Endometrial microvascular endothelial cells (primary cell): Measurements from ENCODE around the gene NKX2-1. TPM values are rescaled to one million over a fixed set of nuclear protein-coding genes. Genes with fewer than 3 reads are reported as not detected.

Experiments
- in situ Hi-C: cut with HindIII; loops from 2 replicates; pipeline ENCODE4 v1.10.0; 2017; ENCODE audit warnings: low sequenced_read_pairs, low pct_unique_long_range_greater_than_20kb; ENCODE audit errors: inconsistent ontology term
- total RNA-seq: library from RNA; depleted of rRNA; stranded (reverse); fragments of >200 nt; gene quantifications from one replicate; pipeline ENCODE4 v1.2.3, GENCODE V29; 2015; ENCODE audit errors: inconsistent ontology term

Gene NKX2-1
- total RNA-seq, 1 donor from 2014 or later = not detected

- in situ Hi-C loops = no loop called here
These were observed 1.2 kb downstream of the NKX2-1 start for GRCh38 chr14:36518586-36519430.

- in situ Hi-C loops = no loop called here
These were observed 1.9 kb downstream of the NKX2-1 start for GRCh38 chr14:36518031-36518585.

- in situ Hi-C loops = no loop called here
These were observed 2.6 kb downstream of the NKX2-1 start for GRCh38 chr14:36517242-36518030.

- in situ Hi-C loops = no loop called here
These were observed 3.3 kb downstream of the NKX2-1 start for GRCh38 chr14:36516719-36517241.

- in situ Hi-C loops = no loop called here
These were observed 3.9 kb downstream of the NKX2-1 start for GRCh38 chr14:36515896-36516718.

- in situ Hi-C loops = no loop called here
These were observed 4.9 kb downstream of the NKX2-1 start for GRCh38 chr14:36515105-36515593.

- in situ Hi-C loops = no loop called here
These were observed 5.5 kb downstream of the NKX2-1 start for GRCh38 chr14:36514278-36515104.

GRCh38 chr14:36513451-36514277 lies 6.4 kb downstream of the NKX2-1 start:
- in situ Hi-C loops = no loop called here

- in situ Hi-C loops = no loop called here
These were observed 7.0 kb downstream of the NKX2-1 start for GRCh38 chr14:36513012-36513420.

GRCh38 chr14:36512585-36513003 lies 7.4 kb downstream of the NKX2-1 start:
- in situ Hi-C loops = no loop called here

GRCh38 chr14:36511981-36512584 lies 7.9 kb downstream of the NKX2-1 start:
- in situ Hi-C loops = no loop called here

- in situ Hi-C loops = no loop called here
These were observed 9.2 kb downstream of the NKX2-1 start for GRCh38 chr14:36510874-36511273.

- in situ Hi-C loops = no loop called here
These were observed 9.8 kb downstream of the NKX2-1 start for GRCh38 chr14:36510078-36510799.

GRCh38 chr14:36509069-36509917 lies 10.7 kb downstream of the NKX2-1 start:
- in situ Hi-C loops = no loop called here

GRCh38 chr14:36508418-36509068 lies 11.5 kb downstream of the NKX2-1 start:
- in situ Hi-C loops = no loop called here
